Measurements from ENCODE around the gene P2RX2.

DNA sequence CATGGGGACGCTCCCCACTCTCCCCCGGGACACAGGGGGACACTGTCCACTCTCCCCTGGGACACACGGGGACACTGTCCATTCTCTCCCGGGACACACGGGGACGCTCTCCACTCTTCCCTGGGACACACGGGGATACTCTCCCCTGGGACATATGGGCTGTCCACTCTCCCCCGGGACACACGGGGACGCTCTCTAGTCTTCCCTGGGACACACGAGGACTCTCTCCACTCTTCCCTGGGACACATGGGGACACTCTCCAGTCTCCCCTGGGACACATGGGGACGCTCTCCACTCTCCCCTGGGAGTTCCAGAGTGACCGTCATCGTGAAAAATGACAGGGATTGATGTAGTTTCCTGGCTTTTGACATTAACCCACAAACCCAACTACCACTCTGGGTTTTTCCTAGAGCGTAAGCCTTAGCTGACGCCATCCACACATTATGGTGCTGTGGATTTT lies 3.0 kb upstream of the P2RX2 start:
- TF ChIP-seq, protein P1, sequence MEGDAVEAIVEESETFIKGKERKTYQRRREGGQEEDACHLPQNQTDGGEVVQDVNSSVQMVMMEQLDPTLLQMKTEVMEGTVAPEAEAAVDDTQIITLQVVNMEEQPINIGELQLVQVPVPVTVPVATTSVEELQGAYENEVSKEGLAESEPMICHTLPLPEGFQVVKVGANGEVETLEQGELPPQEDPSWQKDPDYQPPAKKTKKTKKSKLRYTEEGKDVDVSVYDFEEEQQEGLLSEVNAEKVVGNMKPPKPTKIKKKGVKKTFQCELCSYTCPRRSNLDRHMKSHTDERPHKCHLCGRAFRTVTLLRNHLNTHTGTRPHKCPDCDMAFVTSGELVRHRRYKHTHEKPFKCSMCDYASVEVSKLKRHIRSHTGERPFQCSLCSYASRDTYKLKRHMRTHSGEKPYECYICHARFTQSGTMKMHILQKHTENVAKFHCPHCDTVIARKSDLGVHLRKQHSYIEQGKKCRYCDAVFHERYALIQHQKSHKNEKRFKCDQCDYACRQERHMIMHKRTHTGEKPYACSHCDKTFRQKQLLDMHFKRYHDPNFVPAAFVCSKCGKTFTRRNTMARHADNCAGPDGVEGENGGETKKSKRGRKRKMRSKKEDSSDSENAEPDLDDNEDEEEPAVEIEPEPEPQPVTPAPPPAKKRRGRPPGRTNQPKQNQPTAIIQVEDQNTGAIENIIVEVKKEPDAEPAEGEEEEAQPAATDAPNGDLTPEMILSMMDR (IDR thresholded peaks at IDR 0.05) = no peak
- no peak for TF ChIP-seq POLR2A (IDR thresholded peaks at IDR 0.05)

All from upper lobe of left lung (tissue), 4 donors.